Measurements from ENCODE around the gene SCARB2.

DNA sequence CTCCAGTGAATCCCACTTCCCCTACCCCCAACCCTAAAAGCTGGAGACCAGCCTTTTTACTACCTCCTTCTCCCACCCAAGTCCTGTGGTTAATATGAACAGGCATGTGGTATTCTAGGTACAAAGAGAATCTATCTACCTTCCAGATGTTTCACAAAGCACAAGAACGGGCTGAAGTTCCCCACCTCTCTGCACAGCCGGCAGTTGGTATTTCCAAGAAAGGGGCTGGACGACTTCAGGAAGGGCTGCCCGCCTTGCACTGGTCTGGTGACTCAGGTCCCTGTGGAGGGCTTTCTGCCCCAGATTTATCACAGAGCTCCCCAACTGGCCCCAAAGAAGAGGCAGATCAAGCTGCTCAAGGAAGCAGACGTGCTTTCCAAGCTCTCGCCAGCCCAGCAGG lies 42.4 kb upstream of the SCARB2 start:
- TF ChIP-seq, protein P1, sequence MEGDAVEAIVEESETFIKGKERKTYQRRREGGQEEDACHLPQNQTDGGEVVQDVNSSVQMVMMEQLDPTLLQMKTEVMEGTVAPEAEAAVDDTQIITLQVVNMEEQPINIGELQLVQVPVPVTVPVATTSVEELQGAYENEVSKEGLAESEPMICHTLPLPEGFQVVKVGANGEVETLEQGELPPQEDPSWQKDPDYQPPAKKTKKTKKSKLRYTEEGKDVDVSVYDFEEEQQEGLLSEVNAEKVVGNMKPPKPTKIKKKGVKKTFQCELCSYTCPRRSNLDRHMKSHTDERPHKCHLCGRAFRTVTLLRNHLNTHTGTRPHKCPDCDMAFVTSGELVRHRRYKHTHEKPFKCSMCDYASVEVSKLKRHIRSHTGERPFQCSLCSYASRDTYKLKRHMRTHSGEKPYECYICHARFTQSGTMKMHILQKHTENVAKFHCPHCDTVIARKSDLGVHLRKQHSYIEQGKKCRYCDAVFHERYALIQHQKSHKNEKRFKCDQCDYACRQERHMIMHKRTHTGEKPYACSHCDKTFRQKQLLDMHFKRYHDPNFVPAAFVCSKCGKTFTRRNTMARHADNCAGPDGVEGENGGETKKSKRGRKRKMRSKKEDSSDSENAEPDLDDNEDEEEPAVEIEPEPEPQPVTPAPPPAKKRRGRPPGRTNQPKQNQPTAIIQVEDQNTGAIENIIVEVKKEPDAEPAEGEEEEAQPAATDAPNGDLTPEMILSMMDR (IDR thresholded peaks at IDR 0.05; ENCODE audit: poor library complexity) = no peak
- no peak for TF ChIP-seq EZH2 (IDR thresholded peaks at IDR 0.05; ENCODE audit: borderline replicate concordance)
- TF ChIP-seq EZH2phosphoT487 (IDR thresholded peaks at IDR 0.05; ENCODE audit: low read depth, severe bottlenecking, unreplicated experiment) = no peak
